Upper lobe of left lung (tissue), 6 donors: ENCODE results near the gene ZYG11B. TPM values are rescaled to one million over a fixed set of nuclear protein-coding genes. Genes with fewer than 3 reads are reported as not detected.
"Not testable (repeated sequence)": the region's sequence is repeated elsewhere in the genome, so short reads cannot be mapped to it uniquely, and the experiment has no call there.

Experiments used
- ATAC-seq, 2 donors: fragments of 200-7000 bp; cut with Tn5 transposase; one replicate each; pipeline ENCODE4 v1.9.1; 2022; ENCODE audit warnings: mild to moderate bottlenecking in 2 of 2, moderate library complexity in 2 of 2; ENCODE audit not compliant: low FRiP score in 2 of 2
- DNase-seq, 2 donors: peaks; one replicate each; pipeline ENCODE4 v3.0.0-alpha.2; 2019 to 2020
- H3K27ac ChIP-seq, 4 donors: fragments of 200-600 bp; sonication (generic); one replicate each; pipeline ENCODE4 v1.5.1; 2016 to 2019
- H3K27me3 ChIP-seq, 4 donors: fragments of 200-600 bp; sonication (generic); one replicate each; pipeline ENCODE4 v1.5.1; 2017 to 2019
- H3K36me3 ChIP-seq, 4 donors: fragments of 200-600 bp; sonication (generic); one replicate each; pipeline ENCODE4 v1.5.1; 2016 to 2019
- H3K4me1 ChIP-seq, 4 donors: fragments of 200-600 bp; sonication (generic); one replicate each; pipeline ENCODE4 v1.5.1; 2018 to 2019
- H3K4me3 ChIP-seq, 4 donors: fragments of 200-600 bp; sonication (generic); one replicate each; pipeline ENCODE4 v1.5.1; 2017 to 2019; ENCODE audit warnings: mild to moderate bottlenecking in 2 of 4, moderate library complexity in 1 of 4
- H3K9me3 ChIP-seq, 4 donors: fragments of 200-600 bp; sonication (generic); one replicate each; pipeline ENCODE4 v1.5.1; 2018 to 2019
- CTCF ChIP-seq, 6 experiments: fragments of 450-650 bp in 4 of 6; fragments of 200-600 bp in 2 of 6; sonication (generic) in 2 of 6; IDR thresholded peaks; one replicate each; pipeline ENCODE4 v1.5.1; 2016 to 2019; ENCODE audit warnings: antibody characterized with exemption in 6 of 6
- EP300 ChIP-seq, 4 donors: sonication (generic); formaldehyde crosslinking; IDR thresholded peaks; one replicate each; pipeline ENCODE4 v1.5.1; 2017; ENCODE audit warnings: antibody characterized with exemption in 4 of 4, control low read depth in 2 of 4
- POLR2A ChIP-seq, 4 donors: fragments of 450-650 bp; IDR thresholded peaks; one replicate each; pipeline ENCODE4 v1.5.1; 2016 to 2017; ENCODE audit warnings: antibody characterized with exemption in 4 of 4, mild to moderate bottlenecking in 2 of 4
- POLR2AphosphoS5 ChIP-seq, 2 donors: sonication (generic); formaldehyde crosslinking; IDR thresholded peaks; one replicate each; pipeline ENCODE4 v1.5.1; 2017; ENCODE audit warnings: antibody characterized with exemption in 2 of 2
- WGBS, 2 donors: methylation state at CpG; one replicate each; pipeline ENCODE4 v1.1.5; 2017 to 2018; 5-methylcytosine and 5-hydroxymethylcytosine counted together
- total RNA-seq, 6 donors: library from RNA; depleted of rRNA in 4 of 6; stranded (reverse); fragments of >200 nt in 4 of 6; gene quantifications; one replicate each; pipeline versions ENCODE4 v1.1.0 to v1.2.1, GENCODE V29; 2016 to 2021
- donor health status: DM: no; HTN: no; CAD: no; lungs with moderate emphysema.
- donor health status: DM: no; HTN: yes; CAD: no; lungs with severe emphysema.

ZYG11B gene
- total RNA-seq, 6 donors from 2014 or later = 23.0 to 37.2 (median 25.7) TPM

- Histone ChIP-seq H3K4me3 (no peak overlapping the region), H3K36me3 (peaks cover 16 to 78% (median 27%) of the 10 kb centered on the region in 4 donors), H3K4me1 (peaks cover 0 to 3% (median 0%) of the 10 kb centered on the region in 4 donors), H3K27ac (no peak overlapping the region), H3K27me3 (no peaks in the 10 kb centered on the region), H3K9me3 (no peaks in the 10 kb centered on the region)
- TF ChIP-seq CTCF (IDR thresholded peaks at IDR 0.05) (no peak), EP300 (IDR thresholded peaks at IDR 0.05) (no peak), POLR2AphosphoS5 (IDR thresholded peaks at IDR 0.05) (no peak), POLR2A (IDR thresholded peaks at IDR 0.05) (no peak)
- ATAC-seq (no peak), DNase-seq (no peak)
- WGBS, 2 donors = 91 to 93% methylated on average over 4 of the region's 4 CpGs
These were observed 59.9 kb downstream of the ZYG11B start for GRCh38 chr1:52786148-52786547.

GRCh38 chr1:52790429-52790828 lies 64.2 kb downstream of the ZYG11B start:
- H3K27ac ChIP-seq, H3K27me3 ChIP-seq, H3K4me1 ChIP-seq, ATAC-seq, H3K4me3 ChIP-seq, H3K9me3 ChIP-seq, DNase-seq: not testable (repeated sequence)
- WGBS, 2 donors = 97 to 98% methylated on average over 12 of the region's 12 CpGs
- H3K36me3 ChIP-seq = peaks cover 5 to 59% (median 11%) of the 10 kb centered on the region in 4 donors

- H3K36me3 ChIP-seq = peaks cover 0 to 50% (median 5%) of the 10 kb centered on the region in 4 donors
- ATAC-seq = no peak
These were observed 65.8 kb downstream of the ZYG11B start for GRCh38 chr1:52792036-52792435.

GRCh38 chr1:52793717-52794116 lies 67.5 kb downstream of the ZYG11B start:
- DNase-seq, H3K4me1 ChIP-seq, H3K27ac ChIP-seq, ATAC-seq, H3K4me3 ChIP-seq, H3K9me3 ChIP-seq, H3K27me3 ChIP-seq: not testable (repeated sequence)
- WGBS, 2 donors = 75 to 79% methylated on average over 7 of the region's 7 CpGs
- H3K36me3 ChIP-seq = peaks cover 0 to 54% (median 13%) of the 10 kb centered on the region in 4 donors

More at GRCh38 chr1:52792036-52792435, 65.8 kb downstream of the ZYG11B start:
- DNase-seq = no peak
- H3K27ac ChIP-seq = no peak overlapping the region
- no peaks in the 10 kb centered on the region for H3K27me3 ChIP-seq
- no peaks in the 10 kb centered on the region for H3K4me1 ChIP-seq
- no peak overlapping the region for H3K4me3 ChIP-seq
- no peak for TF ChIP-seq CTCF (IDR thresholded peaks at IDR 0.05)
- no peak for TF ChIP-seq EP300 (IDR thresholded peaks at IDR 0.05)
- no peak for TF ChIP-seq POLR2AphosphoS5 (IDR thresholded peaks at IDR 0.05)
- H3K9me3 ChIP-seq = no peaks in the 10 kb centered on the region
- 21 to 27% methylated on average over 1 of the region's 1 CpG for WGBS, 2 donors

GRCh38 chr1:52795464-52795863 lies 69.2 kb downstream of the ZYG11B start:
- H3K9me3 ChIP-seq = no peaks in the 10 kb centered on the region
- TF ChIP-seq CTCF (IDR thresholded peaks at IDR 0.05) (no peak), POLR2AphosphoS5 (IDR thresholded peaks at IDR 0.05) (no peak), POLR2A (IDR thresholded peaks at IDR 0.05) (no peak), EP300 (IDR thresholded peaks at IDR 0.05) (no peak)
- H3K27me3 ChIP-seq = no peaks in the 10 kb centered on the region
- H3K27ac ChIP-seq = no peak overlapping the region
- H3K4me3 ChIP-seq = no peak overlapping the region
- WGBS, 2 donors = 76 to 83% methylated on average over 3 of the region's 3 CpGs
- no peak for ATAC-seq
- no peak for DNase-seq
- no peaks in the 10 kb centered on the region for H3K4me1 ChIP-seq
- H3K36me3 ChIP-seq = peaks cover 0 to 45% (median 13%) of the 10 kb centered on the region in 4 donors

- Histone ChIP-seq H3K36me3 (peaks cover 5 to 51% (median 15%) of the 10 kb centered on the region in 4 donors), H3K27me3 (no peaks in the 10 kb centered on the region), H3K4me1 (no peaks in the 10 kb centered on the region), H3K4me3 (no peak overlapping the region), H3K27ac (no peak overlapping the region), H3K9me3 (no peaks in the 10 kb centered on the region)
- no peak for ATAC-seq
- no peak for TF ChIP-seq EP300 (IDR thresholded peaks at IDR 0.05)
- WGBS, 2 donors = 76 to 90% methylated on average over 3 of the region's 3 CpGs
- DNase-seq = no peak
These were observed 72.1 kb downstream of the ZYG11B start for GRCh38 chr1:52798331-52798730.
